Prostate gland (tissue), 2 donors: ENCODE results near the gene COL11A1.
"Not testable (repeated sequence)": the region's sequence is repeated elsewhere in the genome, so short reads cannot be mapped to it uniquely, and the experiment has no call there.

ENCODE experiments used
- POLR2A ChIP-seq: fragments of 450-650 bp; IDR thresholded peaks from one replicate; pipeline ENCODE4 v1.6.1; 2016; ENCODE audit warnings: antibody characterized with exemption, mild to moderate bottlenecking
- TF ChIP-seq, protein P1 (sequence below), 4 experiments: fragments of 200-600 bp in 2 of 4; fragments of 450-650 bp in 2 of 4; sonication (generic) in 2 of 4; IDR thresholded peaks; 1 replicate in 3 of 4; 2 replicates in 1 of 4; pipeline ENCODE4 v1.5.1; 2016 to 2019; ENCODE audit warnings: antibody characterized with exemption in 4 of 4, mild to moderate bottlenecking in 2 of 4, moderate library complexity in 2 of 4

DNA sequence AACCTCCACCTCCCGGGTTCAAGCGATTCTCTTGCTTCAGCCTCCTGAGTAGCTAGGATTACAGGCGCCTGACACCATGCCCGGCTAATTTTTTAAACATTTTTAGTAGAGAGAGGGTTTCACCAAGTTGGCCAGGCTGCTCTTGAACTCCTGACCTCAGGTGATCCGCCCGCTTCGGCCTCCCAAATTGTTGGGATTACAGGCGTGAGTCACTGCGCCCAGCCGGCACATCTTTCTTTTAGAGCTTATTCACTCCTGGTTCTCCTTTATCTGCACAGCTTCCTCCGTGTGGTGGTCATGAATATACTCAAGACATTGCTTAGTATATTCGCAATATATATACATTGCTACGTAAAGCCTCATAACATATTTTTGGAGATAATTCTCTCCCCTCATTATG, 80.2 kb downstream of the COL11A1 start:
- not testable (repeated sequence) for TF ChIP-seq POLR2A
- TF ChIP-seq, protein P1, sequence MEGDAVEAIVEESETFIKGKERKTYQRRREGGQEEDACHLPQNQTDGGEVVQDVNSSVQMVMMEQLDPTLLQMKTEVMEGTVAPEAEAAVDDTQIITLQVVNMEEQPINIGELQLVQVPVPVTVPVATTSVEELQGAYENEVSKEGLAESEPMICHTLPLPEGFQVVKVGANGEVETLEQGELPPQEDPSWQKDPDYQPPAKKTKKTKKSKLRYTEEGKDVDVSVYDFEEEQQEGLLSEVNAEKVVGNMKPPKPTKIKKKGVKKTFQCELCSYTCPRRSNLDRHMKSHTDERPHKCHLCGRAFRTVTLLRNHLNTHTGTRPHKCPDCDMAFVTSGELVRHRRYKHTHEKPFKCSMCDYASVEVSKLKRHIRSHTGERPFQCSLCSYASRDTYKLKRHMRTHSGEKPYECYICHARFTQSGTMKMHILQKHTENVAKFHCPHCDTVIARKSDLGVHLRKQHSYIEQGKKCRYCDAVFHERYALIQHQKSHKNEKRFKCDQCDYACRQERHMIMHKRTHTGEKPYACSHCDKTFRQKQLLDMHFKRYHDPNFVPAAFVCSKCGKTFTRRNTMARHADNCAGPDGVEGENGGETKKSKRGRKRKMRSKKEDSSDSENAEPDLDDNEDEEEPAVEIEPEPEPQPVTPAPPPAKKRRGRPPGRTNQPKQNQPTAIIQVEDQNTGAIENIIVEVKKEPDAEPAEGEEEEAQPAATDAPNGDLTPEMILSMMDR (IDR thresholded peaks at IDR 0.05): not testable (repeated sequence)
